ENCODE results near the gene FEV. TPM values are rescaled to one million over a fixed set of nuclear protein-coding genes. Genes with fewer than 3 reads are reported as not detected.

Gene FEV
- under 1 TPM in 2 of 3 donors, not detected in 1; 0.14 TPM for polyA plus RNA-seq (ENCODE audit: insufficient read length in 3 of 3)
- long read RNA-seq, donor 1 = 0 reads
- long read RNA-seq, donor 2 = 0 reads
- long read RNA-seq, donor 3, partial matches to known transcripts = 0 of 1 reads
- long read RNA-seq, donor 3, other reads (novel, unspliced or antisense) = 0 of 1 reads
- long read RNA-seq, donor 4 = 0 reads
- long read RNA-seq, donor 5 = 0 reads
- long read RNA-seq, donor 6 = 0 reads
- long read RNA-seq, donor 7 = 0 reads
- long read RNA-seq, donor 8 = 0 reads
- long read RNA-seq, donor 9 = 0 reads
- long read RNA-seq, donor 10 = 0 reads
- long read RNA-seq, donor 11 = 0 reads
- long read RNA-seq, donor 12 = 0 reads
- long read RNA-seq, donor 13 = 0 reads
- long read RNA-seq, donor 14 = 0 reads
- long read RNA-seq, donor 15 = 0 reads
- long read RNA-seq, donor 16 = 0 reads

DNA sequence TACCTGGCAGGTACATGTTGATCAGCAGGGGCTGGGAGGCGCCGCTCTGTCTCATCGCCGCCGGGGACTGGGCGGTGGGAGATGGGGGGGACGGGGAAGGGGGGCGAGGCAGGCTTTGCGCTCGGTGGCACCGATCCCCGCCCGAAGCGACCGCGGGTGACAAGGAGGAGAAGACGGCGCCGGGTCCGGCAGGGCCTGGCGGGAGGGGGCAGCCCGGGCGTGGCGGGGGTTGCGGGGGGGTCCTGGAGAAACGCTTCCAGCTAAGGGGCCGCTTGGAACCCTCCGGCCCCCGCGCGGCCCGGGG, at the start of gene FEV:
Gene FEV (minus strand): TSS at position 164 of the 304 bp plus-strand sequence. CDS start 109 bp downstream, at position 55.
- DNase-seq (ENCODE audit: extremely low read depth in 1 of 11, low read depth in 9 of 11, low spot score in 4 of 11) = no peak

DNA sequence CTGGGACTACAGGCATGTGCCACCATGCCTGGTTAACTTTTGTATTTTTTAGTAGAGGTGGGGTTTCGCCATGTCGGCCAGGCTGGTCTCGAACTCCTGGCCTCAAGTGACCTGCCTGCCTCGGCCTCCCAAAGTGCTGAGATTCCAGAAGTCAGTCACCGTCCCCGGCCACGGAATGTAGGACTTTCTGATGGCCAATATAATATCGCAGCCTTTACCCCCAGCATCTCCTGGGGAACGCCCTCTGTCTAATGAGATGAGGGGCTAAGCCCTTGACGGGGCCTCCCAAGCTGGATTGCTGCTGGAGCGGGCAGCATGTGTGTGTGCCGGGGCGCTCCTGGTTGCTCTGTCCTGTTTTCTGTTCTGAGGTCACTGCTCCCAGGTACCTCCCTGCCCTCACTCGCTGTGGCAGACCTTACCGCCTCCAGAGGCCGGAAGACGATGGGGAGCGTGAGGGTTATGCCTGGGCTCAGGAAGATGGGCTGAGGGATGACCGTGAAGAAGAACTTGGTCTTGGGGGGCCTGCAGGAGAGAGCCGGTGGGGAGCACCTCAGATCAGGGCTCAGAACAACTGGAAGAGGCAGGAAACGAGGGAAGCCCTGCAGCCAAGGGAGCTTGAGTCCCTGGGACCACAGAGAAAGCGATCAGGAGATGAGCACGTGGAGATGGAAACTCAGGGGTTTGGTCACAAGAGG, 47.2 kb upstream of the FEV start:
- DNase-seq (ENCODE audit: extremely low read depth in 1 of 11, low read depth in 9 of 11, low spot score in 4 of 11) = no peak

GRCh38 chr2:219031005-219031738, 46.2 kb upstream of the FEV start:
- no peak for DNase-seq (ENCODE audit: extremely low read depth in 1 of 11, low read depth in 9 of 11, low spot score in 4 of 11)

- no peak for DNase-seq (ENCODE audit: extremely low read depth in 1 of 11, low read depth in 9 of 11, low spot score in 4 of 11)
Measured at GRCh38 chr2:219030177-219030940, 45.4 kb upstream of the FEV start.

- DNase-seq (ENCODE audit: extremely low read depth in 1 of 11, low read depth in 9 of 11, low spot score in 4 of 11) = peak; percentile 30 to 72 (median 57)
Measured at GRCh38 chr2:219029829-219030165, 44.8 kb upstream of the FEV start.

GRCh38 chr2:219028996-219029828, 44.2 kb upstream of the FEV start:
- no peak for DNase-seq (ENCODE audit: extremely low read depth in 1 of 11, low read depth in 9 of 11, low spot score in 4 of 11)

- no peak for DNase-seq (ENCODE audit: extremely low read depth in 1 of 11, low read depth in 9 of 11, low spot score in 4 of 11)
Measured at GRCh38 chr2:219028141-219028540, 43.2 kb upstream of the FEV start.

GRCh38 chr2:219027511-219028055, 42.6 kb upstream of the FEV start:
- no peak for DNase-seq (ENCODE audit: extremely low read depth in 1 of 11, low read depth in 9 of 11, low spot score in 4 of 11)

DNA sequence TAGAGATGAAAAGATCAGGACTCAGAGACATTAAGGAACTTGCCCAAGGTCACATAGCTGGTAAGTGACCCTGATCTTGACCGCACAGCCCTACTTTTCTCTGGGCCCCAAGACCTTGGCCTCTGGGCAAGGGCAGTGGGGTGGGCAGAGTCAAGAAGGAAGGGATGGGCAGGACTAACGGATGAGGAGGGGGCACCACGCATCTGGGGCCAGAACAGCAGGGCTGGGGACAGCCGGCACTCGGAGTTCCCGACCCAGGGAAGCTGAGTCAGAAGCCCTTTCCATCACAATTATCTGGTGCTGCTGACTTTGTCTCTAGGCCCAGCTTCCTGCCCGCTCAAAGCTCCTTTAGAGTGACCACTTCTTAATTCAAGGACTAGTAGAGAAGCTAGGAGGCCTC, 42.0 kb upstream of the FEV start:
- DNase-seq (ENCODE audit: extremely low read depth in 1 of 11, low read depth in 9 of 11, low spot score in 4 of 11) = no peak

DNA sequence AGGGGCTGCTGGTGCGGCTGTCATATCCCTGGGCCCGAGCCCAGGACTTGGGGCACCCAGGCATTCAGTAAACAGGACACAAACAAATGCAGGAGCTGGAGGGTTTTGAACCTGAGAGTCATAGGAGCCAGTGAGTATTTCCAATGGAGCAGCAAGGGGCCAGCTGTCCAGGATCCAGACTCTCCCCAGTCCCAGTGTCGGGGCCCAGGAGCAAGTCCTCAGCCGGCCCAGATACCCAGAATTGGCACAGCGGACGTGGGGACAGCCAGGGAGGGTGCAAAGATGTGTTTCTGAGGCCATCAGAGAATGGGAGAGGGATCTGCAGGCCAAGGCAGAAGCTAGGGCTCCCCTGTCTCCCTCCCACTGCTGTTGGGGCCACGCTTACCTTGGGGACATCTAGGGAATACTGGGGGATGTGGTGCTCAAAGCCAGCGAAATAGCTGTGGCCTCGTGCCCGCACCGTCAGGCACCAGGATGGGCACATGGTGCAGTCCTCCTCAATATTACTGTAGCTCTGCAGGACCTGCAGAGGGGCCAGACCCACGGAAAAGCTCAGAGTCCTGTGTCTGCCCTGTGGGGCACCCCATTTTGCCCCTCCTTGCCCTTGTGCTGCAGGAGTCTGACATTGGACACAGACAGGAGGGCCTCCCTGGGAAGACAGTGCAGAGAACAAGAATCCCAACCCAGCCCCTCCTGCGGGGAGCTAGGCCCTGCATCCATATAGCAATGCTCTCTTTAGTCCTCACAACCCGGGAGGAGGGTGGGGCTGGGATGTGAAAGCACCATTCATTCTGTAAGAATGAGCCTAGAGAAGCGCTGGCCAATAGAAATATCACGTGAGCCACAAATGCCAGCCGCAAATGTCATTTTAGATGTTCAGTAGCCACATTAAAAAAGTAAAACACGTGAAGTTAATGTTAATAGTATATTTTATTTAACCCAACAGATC, 40.9 kb upstream of the FEV start:
- DNase-seq (ENCODE audit: extremely low read depth in 1 of 11, low read depth in 9 of 11, low spot score in 4 of 11) = no peak

GRCh38 chr2:219024059-219024458, 39.1 kb upstream of the FEV start:
- DNase-seq (ENCODE audit: extremely low read depth in 1 of 11, low read depth in 9 of 11, low spot score in 4 of 11) = no peak

GRCh38 chr2:219023045-219023605, 38.1 kb upstream of the FEV start:
- no peak for DNase-seq (ENCODE audit: extremely low read depth in 1 of 11, low read depth in 9 of 11, low spot score in 4 of 11)

- DNase-seq (ENCODE audit: extremely low read depth in 1 of 11, low read depth in 9 of 11, low spot score in 4 of 11) = no peak
Measured at GRCh38 chr2:219022616-219023015, 37.6 kb upstream of the FEV start.

- no peak for DNase-seq (ENCODE audit: extremely low read depth in 1 of 11, low read depth in 9 of 11, low spot score in 4 of 11)
Measured at GRCh38 chr2:219022041-219022440, 37.1 kb upstream of the FEV start.

- no peak for DNase-seq (ENCODE audit: extremely low read depth in 1 of 11, low read depth in 9 of 11, low spot score in 4 of 11)
Measured at GRCh38 chr2:219021591-219021990, 36.6 kb upstream of the FEV start.

GRCh38 chr2:219020604-219021365, 35.8 kb upstream of the FEV start:
- no peak for DNase-seq (ENCODE audit: extremely low read depth in 1 of 11, low read depth in 9 of 11, low spot score in 4 of 11)
